ENCODE measurements around the gene FGF14.

DNA sequence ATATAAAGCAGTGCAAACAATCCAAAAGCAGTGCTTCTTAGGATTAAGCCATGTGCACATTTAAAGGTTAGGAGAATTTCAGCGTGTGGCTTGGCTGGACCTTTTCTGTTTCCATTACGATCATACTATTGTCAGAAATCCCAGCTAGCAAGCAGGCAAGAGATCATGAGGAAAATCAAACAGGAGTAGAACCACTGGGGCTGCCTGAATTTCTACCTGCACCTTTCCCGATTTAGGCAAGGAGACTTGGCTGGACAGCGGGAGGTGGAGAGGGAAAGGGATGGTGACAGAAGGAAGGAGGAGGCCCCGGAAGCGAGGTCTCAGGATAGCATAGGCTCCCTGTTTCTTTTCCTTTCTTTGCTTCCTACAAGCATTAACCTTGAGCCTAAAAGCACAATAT lies 102.5 kb downstream of the FGF14 start:
- TF ChIP-seq, protein P1, sequence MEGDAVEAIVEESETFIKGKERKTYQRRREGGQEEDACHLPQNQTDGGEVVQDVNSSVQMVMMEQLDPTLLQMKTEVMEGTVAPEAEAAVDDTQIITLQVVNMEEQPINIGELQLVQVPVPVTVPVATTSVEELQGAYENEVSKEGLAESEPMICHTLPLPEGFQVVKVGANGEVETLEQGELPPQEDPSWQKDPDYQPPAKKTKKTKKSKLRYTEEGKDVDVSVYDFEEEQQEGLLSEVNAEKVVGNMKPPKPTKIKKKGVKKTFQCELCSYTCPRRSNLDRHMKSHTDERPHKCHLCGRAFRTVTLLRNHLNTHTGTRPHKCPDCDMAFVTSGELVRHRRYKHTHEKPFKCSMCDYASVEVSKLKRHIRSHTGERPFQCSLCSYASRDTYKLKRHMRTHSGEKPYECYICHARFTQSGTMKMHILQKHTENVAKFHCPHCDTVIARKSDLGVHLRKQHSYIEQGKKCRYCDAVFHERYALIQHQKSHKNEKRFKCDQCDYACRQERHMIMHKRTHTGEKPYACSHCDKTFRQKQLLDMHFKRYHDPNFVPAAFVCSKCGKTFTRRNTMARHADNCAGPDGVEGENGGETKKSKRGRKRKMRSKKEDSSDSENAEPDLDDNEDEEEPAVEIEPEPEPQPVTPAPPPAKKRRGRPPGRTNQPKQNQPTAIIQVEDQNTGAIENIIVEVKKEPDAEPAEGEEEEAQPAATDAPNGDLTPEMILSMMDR (IDR thresholded peaks at IDR 0.05; ENCODE audit: extremely low read depth in 1 of 2, insufficient read depth in 1 of 2, low read depth in 1 of 2, low read length in 2 of 2): no peak
- TF ChIP-seq POLR2A (IDR thresholded peaks at IDR 0.05; ENCODE audit: low read depth, low read length) (no peak), POLR2AphosphoS5 (IDR thresholded peaks at IDR 0.05; ENCODE audit: insufficient read depth, low read depth, low read length) (no peak), EZH2 (IDR thresholded peaks at IDR 0.05; ENCODE audit: borderline replicate concordance, low read depth, low read length, severe bottlenecking) (no peak), FOS (IDR thresholded peaks at IDR 0.05; ENCODE audit: borderline replicate concordance, insufficient read depth, low read length) (no peak), JUN (IDR thresholded peaks at IDR 0.05; ENCODE audit: borderline replicate concordance, insufficient read depth, insufficient read length, low read depth) (no peak)
- TF ChIP-seq, protein P2, sequence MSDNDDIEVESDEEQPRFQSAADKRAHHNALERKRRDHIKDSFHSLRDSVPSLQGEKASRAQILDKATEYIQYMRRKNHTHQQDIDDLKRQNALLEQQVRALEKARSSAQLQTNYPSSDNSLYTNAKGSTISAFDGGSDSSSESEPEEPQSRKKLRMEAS (IDR thresholded peaks at IDR 0.05; ENCODE audit: insufficient read depth, insufficient read length): no peak
